Neural progenitor cell (in vitro differentiated cells): ENCODE results near the gene PI16. TPM values are rescaled to one million over a fixed set of nuclear protein-coding genes. Genes with fewer than 3 reads are reported as not detected.
A peak's percentile ranks its signal among the peaks of the same experiment; 100 is the strongest.

Experiments
- DNase-seq: peaks from one replicate; pipeline ENCODE4 v3.0.0-alpha.2; 2016; ENCODE audit warnings: low spot score
- H2AFZ ChIP-seq: fragments of 200-600 bp; sonication (generic); replicated peaks from 2 replicates; pipeline ENCODE4 v1.6.1; 2016; ENCODE audit warnings: antibody characterized with exemption
- H3F3A ChIP-seq: fragments of 200-600 bp; sonication (generic); 2 replicates; pipeline ENCODE4 v1.6.1; 2016; ENCODE audit warnings: antibody characterized with exemption, low read depth
- H3K27ac ChIP-seq: fragments of 200-600 bp; sonication (generic); 2 replicates; pipeline ENCODE4 v1.5.1; 2016; ENCODE audit warnings: mild to moderate bottlenecking
- H3K27me3 ChIP-seq: fragments of 200-600 bp; sonication (generic); 2 replicates; pipeline ENCODE4 v1.6.1; 2016; ENCODE audit warnings: mild to moderate bottlenecking, moderate library complexity
- H3K36me3 ChIP-seq: fragments of 200-600 bp; sonication (generic); 2 replicates; pipeline ENCODE4 v1.5.1; 2016
- H3K4me1 ChIP-seq: fragments of 200-600 bp; sonication (generic); 2 replicates; pipeline ENCODE4 v1.6.1; 2016; ENCODE audit warnings: mixed run types
- H3K4me2 ChIP-seq: fragments of 200-600 bp; sonication (generic); 2 replicates; pipeline ENCODE4 v1.6.1; 2016
- H3K4me3 ChIP-seq: fragments of 200-600 bp; sonication (generic); 2 replicates; pipeline ENCODE4 v1.5.1; 2016
- H3K79me2 ChIP-seq: fragments of 200-600 bp; sonication (generic); 2 replicates; pipeline ENCODE4 v1.6.1; 2016; ENCODE audit warnings: low read depth
- H3K9ac ChIP-seq: fragments of 200-600 bp; sonication (generic); 2 replicates; pipeline ENCODE4 v1.6.1; 2016
- H3K9me3 ChIP-seq: fragments of 200-600 bp; sonication (generic); 2 replicates; pipeline ENCODE4 v1.5.1; 2016; ENCODE audit warnings: low read depth
- H4K20me1 ChIP-seq: fragments of 200-600 bp; sonication (generic); 2 replicates; pipeline ENCODE4 v1.6.1; 2016; ENCODE audit warnings: low read depth
- H3K27ac Mint-ChIP-seq: 3 replicates; pipeline ENCODE4 v1.8.0; 2021; ENCODE audit warnings: mixed read lengths
- H3K27me3 Mint-ChIP-seq: 2 replicates; pipeline ENCODE4 v1.8.0; 2022; ENCODE audit warnings: low read depth, mild to moderate bottlenecking, inconsistent platforms, moderate library complexity, mixed read lengths; ENCODE audit not compliant: insufficient read depth
- H3K36me3 Mint-ChIP-seq: 3 replicates; pipeline ENCODE4 v1.8.0; 2021; ENCODE audit warnings: mixed read lengths
- H3K4me1 Mint-ChIP-seq: 3 replicates; pipeline ENCODE4 v1.8.0; 2021; ENCODE audit warnings: mixed read lengths
- H3K4me3 Mint-ChIP-seq: 3 replicates; pipeline ENCODE4 v1.8.0; 2021; ENCODE audit warnings: mild to moderate bottlenecking, moderate library complexity, mixed read lengths
- H3K9me3 Mint-ChIP-seq: 3 replicates; pipeline ENCODE4 v1.8.0; 2020; ENCODE audit warnings: mixed read lengths
- EZH2 ChIP-seq: fragments of 200-600 bp; sonication (generic); IDR thresholded peaks from 2 replicates; pipeline ENCODE4 v1.6.1; 2017; ENCODE audit warnings: antibody characterized with exemption, mild to moderate bottlenecking, moderate library complexity
- EZH2phosphoT487 ChIP-seq: fragments of 200-600 bp; sonication (generic); IDR thresholded peaks from 2 replicates; pipeline ENCODE4 v1.6.1; 2017; ENCODE audit warnings: antibody characterized with exemption
- total RNA-seq: library from RNA; depleted of rRNA; stranded (reverse); fragments of >200 nt; gene quantifications from 2 replicates; pipeline ENCODE4 v1.2.3, GENCODE V29; 2015; ENCODE audit warnings: low replicate concordance
- TF ChIP-seq, protein P1 (sequence below): fragments of 200-600 bp; sonication (generic); IDR thresholded peaks from 2 replicates; pipeline ENCODE4 v1.5.1; 2017; ENCODE audit warnings: antibody characterized with exemption, mild to moderate bottlenecking

The PI16 gene
- total RNA-seq, 1 donor from 2014 or later, result not detected

DNA sequence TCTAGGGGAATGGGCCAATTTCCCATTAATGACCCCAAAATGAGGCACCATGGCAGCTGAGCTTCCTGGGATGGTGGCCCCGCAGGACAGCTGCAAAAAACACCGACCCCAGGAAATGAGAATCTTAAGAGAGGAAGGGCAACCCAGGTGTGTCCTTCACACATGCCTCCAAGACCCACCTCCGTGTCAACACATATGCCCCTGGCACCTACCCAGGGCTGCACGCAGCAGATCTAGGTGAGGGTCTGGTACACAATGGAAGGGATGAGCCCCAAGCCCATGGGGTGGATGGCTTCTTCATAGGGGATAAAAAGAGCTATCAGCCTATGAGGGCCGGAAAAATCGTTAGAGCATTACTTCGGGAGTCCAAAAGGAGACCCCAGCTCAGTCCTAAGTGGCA lies 22.0 kb downstream of the PI16 start:
- H2AFZ ChIP-seq, result no peak overlapping the region
- H3K4me3 ChIP-seq, result no peak overlapping the region
- no peaks in the 10 kb centered on the region for H3K9me3 Mint-ChIP-seq
- TF ChIP-seq EZH2 (no peak), EZH2phosphoT487 (no peak)
- TF ChIP-seq, protein P1, sequence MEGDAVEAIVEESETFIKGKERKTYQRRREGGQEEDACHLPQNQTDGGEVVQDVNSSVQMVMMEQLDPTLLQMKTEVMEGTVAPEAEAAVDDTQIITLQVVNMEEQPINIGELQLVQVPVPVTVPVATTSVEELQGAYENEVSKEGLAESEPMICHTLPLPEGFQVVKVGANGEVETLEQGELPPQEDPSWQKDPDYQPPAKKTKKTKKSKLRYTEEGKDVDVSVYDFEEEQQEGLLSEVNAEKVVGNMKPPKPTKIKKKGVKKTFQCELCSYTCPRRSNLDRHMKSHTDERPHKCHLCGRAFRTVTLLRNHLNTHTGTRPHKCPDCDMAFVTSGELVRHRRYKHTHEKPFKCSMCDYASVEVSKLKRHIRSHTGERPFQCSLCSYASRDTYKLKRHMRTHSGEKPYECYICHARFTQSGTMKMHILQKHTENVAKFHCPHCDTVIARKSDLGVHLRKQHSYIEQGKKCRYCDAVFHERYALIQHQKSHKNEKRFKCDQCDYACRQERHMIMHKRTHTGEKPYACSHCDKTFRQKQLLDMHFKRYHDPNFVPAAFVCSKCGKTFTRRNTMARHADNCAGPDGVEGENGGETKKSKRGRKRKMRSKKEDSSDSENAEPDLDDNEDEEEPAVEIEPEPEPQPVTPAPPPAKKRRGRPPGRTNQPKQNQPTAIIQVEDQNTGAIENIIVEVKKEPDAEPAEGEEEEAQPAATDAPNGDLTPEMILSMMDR, result no peak
- H3K27ac Mint-ChIP-seq, result no peak overlapping the region
- H3K27me3 Mint-ChIP-seq, result no peaks in the 10 kb centered on the region
- peaks cover 32% of the 10 kb centered on the region for H3K79me2 ChIP-seq
- H3K36me3 Mint-ChIP-seq, result peaks cover 19% of the 10 kb centered on the region
- no peak overlapping the region for H3K27ac ChIP-seq
- no peaks in the 10 kb centered on the region for H3K9me3 ChIP-seq
- H3F3A ChIP-seq, result no peaks in the 10 kb centered on the region
- no peak for DNase-seq
- no peak overlapping the region for H3K4me3 Mint-ChIP-seq
- H3K4me1 ChIP-seq, result peaks cover 8% of the 10 kb centered on the region
- no peaks in the 10 kb centered on the region for H3K36me3 ChIP-seq
- H4K20me1 ChIP-seq, result peaks cover 34% of the 10 kb centered on the region
- H3K27me3 ChIP-seq, result no peaks in the 10 kb centered on the region
- no peak overlapping the region for H3K9ac ChIP-seq
- H3K4me1 Mint-ChIP-seq, result peaks cover 8% of the 10 kb centered on the region
- no peak overlapping the region for H3K4me2 ChIP-seq

DNA sequence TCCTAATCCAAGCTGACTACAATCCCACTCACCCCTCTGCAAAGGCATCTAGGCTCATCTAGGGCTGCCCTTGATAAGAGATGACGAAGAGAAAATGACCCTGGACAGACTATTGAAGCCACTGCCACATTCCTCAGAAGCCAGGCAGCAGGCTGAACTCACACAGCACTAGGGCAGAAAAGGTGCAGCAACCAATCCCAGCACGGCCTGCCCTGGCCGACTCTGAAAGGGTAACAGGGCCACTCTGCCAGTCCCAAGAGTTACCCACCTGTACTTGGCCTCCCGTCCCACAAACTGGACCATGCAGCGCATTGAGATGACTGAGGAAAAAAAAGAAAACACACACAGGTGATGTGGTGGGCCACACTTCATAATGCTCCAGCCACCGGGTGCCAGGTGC lies 22.4 kb downstream of the PI16 start:
- no peak overlapping the region for H2AFZ ChIP-seq
- H3K9me3 Mint-ChIP-seq, result no peaks in the 10 kb centered on the region
- no peak overlapping the region for H3K4me2 ChIP-seq
- TF ChIP-seq EZH2phosphoT487, result no peak
- TF ChIP-seq, protein P1, result no peak
- TF ChIP-seq EZH2, result no peak
- peaks cover 12% of the 10 kb centered on the region for H3K4me1 Mint-ChIP-seq
- H3K9me3 ChIP-seq, result no peaks in the 10 kb centered on the region
- H3K36me3 ChIP-seq, result no peaks in the 10 kb centered on the region
- peaks cover 39% of the 10 kb centered on the region for H4K20me1 ChIP-seq
- H3K4me1 ChIP-seq, result peaks cover 10% of the 10 kb centered on the region
- no peak for DNase-seq
- H3F3A ChIP-seq, result no peaks in the 10 kb centered on the region
- no peaks in the 10 kb centered on the region for H3K27me3 Mint-ChIP-seq
- H3K9ac ChIP-seq, result no peak overlapping the region
- no peak overlapping the region for H3K4me3 Mint-ChIP-seq
- no peaks in the 10 kb centered on the region for H3K27me3 ChIP-seq
- H3K79me2 ChIP-seq, result peaks cover 36% of the 10 kb centered on the region
- H3K36me3 Mint-ChIP-seq, result peaks cover 17% of the 10 kb centered on the region
- no peak overlapping the region for H3K4me3 ChIP-seq
- no peak overlapping the region for H3K27ac Mint-ChIP-seq
- no peak overlapping the region for H3K27ac ChIP-seq

DNA sequence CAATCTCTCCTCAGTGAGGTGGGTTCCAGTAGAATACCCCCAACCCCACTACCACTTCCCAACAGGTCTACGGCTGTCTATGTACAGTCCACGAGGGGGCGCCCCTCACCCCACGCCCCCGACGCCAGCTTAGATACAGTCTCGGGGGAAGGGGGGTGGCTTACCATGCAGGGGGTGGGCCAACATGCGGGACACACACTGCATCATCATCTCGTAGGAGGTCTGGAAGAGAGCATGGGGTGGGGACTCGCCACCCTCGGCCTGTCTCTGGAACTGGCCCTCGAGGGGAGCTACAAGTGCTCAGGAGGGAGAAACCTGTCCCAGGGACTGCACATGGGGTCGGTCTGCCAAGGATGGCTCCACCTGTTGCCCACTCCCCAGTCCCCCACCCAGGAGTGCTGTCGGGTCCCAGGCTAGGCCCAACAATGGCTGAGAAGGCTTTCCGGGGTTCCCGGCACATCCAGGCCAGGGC lies 23.0 kb downstream of the PI16 start:
- no peaks in the 10 kb centered on the region for H3K36me3 ChIP-seq
- H3K4me3 ChIP-seq, result no peak overlapping the region
- no peaks in the 10 kb centered on the region for H3K9me3 ChIP-seq
- H3K4me1 ChIP-seq, result peaks cover 10% of the 10 kb centered on the region
- Mint-ChIP-seq H3K27ac (no peak overlapping the region), H3K27me3 (no peaks in the 10 kb centered on the region), H3K4me1 (peaks cover 15% of the 10 kb centered on the region), H3K36me3 (peaks cover 17% of the 10 kb centered on the region), H3K9me3 (no peaks in the 10 kb centered on the region), H3K4me3 (no peak overlapping the region)
- no peaks in the 10 kb centered on the region for H3K27me3 ChIP-seq
- H3K27ac ChIP-seq, result no peak overlapping the region
- H3K9ac ChIP-seq, result no peak overlapping the region
- H3F3A ChIP-seq, result no peaks in the 10 kb centered on the region
- H4K20me1 ChIP-seq, result peaks cover 44% of the 10 kb centered on the region
- TF ChIP-seq EZH2 (no peak), EZH2phosphoT487 (no peak)
- TF ChIP-seq, protein P1, result peak; percentile 63
- DNase-seq, result peak; percentile 52
- no peak overlapping the region for H2AFZ ChIP-seq
- no peak overlapping the region for H3K4me2 ChIP-seq
- H3K79me2 ChIP-seq, result peaks cover 42% of the 10 kb centered on the region
